Globus pallidus (tissue), 1 donor: ENCODE results near the gene NBPF11.
"Not testable (repeated sequence)": the region's sequence is repeated elsewhere in the genome, so short reads cannot be mapped to it uniquely, and the experiment has no call there.

Source experiments
- DNase-seq: peaks from one replicate; pipeline ENCODE4 v3.0.0-alpha.2; 2015; ENCODE audit warnings: low spot score

Gene NBPF11

GRCh38 chr1:148151911-148152656, at the start of gene NBPF11:
Gene NBPF11, minus strand, starts transcription at chr1:148152281. Its CDS starts 25,278 bp downstream, at chr1:148127003.
- peak; percentile 64 for DNase-seq

GRCh38 chr1:148197396-148197795, 45.3 kb upstream of the NBPF11 start:
- DNase-seq, result not testable (repeated sequence)

- DNase-seq, result not testable (repeated sequence)
Measured at GRCh38 chr1:148196949-148197348, 44.9 kb upstream of the NBPF11 start.

GRCh38 chr1:148195115-148195514, 43.0 kb upstream of the NBPF11 start:
- not testable (repeated sequence) for DNase-seq

GRCh38 chr1:148188768-148189167, 36.7 kb upstream of the NBPF11 start:
- not testable (repeated sequence) for DNase-seq

- DNase-seq, result not testable (repeated sequence)
Measured at GRCh38 chr1:148178682-148179081, 26.6 kb upstream of the NBPF11 start.

- not testable (repeated sequence) for DNase-seq
Measured at GRCh38 chr1:148175414-148175813, 23.3 kb upstream of the NBPF11 start.

- DNase-seq, result not testable (repeated sequence)
Measured at GRCh38 chr1:148171995-148172394, 19.9 kb upstream of the NBPF11 start.

- DNase-seq, result no peak
Measured at GRCh38 chr1:148166558-148167492, 14.7 kb upstream of the NBPF11 start.

- no peak for DNase-seq
Measured at GRCh38 chr1:148162363-148162762, 10.3 kb upstream of the NBPF11 start.

GRCh38 chr1:148161053-148161901, 9.2 kb upstream of the NBPF11 start:
- no peak for DNase-seq

GRCh38 chr1:148160343-148161052, 8.4 kb upstream of the NBPF11 start:
- no peak for DNase-seq

GRCh38 chr1:148160048-148160342, 7.9 kb upstream of the NBPF11 start:
- DNase-seq, result no peak

GRCh38 chr1:148158341-148159003, 6.4 kb upstream of the NBPF11 start:
- DNase-seq, result no peak

- DNase-seq, result not testable (repeated sequence)
Measured at GRCh38 chr1:148157803-148158202, 5.7 kb upstream of the NBPF11 start.

GRCh38 chr1:148155494-148156275, 3.6 kb upstream of the NBPF11 start:
- DNase-seq, result not testable (repeated sequence)

GRCh38 chr1:148152795-148153194, 714 bp upstream of the NBPF11 start:
- DNase-seq, result not testable (repeated sequence)

GRCh38 chr1:148151371-148151819, 686 bp downstream of the NBPF11 start:
- DNase-seq, result not testable (repeated sequence)

- not testable (repeated sequence) for DNase-seq
Measured at GRCh38 chr1:148150945-148151344, 1.1 kb downstream of the NBPF11 start.

GRCh38 chr1:148150014-148150413, 2.1 kb downstream of the NBPF11 start:
- not testable (repeated sequence) for DNase-seq
